KBM-7 (cell line): ENCODE data around the gene NXPH4.

ENCODE experiments used
- DNase-seq: peaks from one replicate; pipeline ENCODE4 v3.0.0-alpha.2; 2015
- in situ Hi-C: fragments of 300-500 bp; cut with MboI; formaldehyde crosslinking; loops from 2 replicates; pipeline ENCODE4 v1.14.3; 2020; ENCODE audit warnings: low sequenced_read_pairs, low pct_unique_long_range_greater_than_20kb, mixed read lengths

NXPH4 gene

DNA sequence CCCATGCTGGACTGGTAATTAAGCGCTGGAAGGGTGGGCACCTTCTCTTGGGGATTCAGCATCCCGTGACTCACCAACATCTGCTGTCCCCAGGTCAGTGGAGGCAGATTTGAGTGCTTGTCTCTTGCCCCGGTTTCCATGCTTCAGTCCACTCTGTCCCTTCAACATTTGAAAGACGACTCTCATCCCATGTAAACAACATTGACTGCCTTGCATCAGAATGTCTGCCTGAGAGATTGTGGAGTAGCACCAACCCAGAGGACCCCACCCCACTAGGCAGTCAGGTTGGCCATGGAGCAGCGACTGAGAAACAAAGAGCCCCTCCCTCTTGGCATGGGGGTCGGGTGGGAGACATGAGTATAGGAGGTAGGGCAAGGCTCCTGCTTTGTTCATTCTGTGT, 39.3 kb downstream of the NXPH4 start:
- in situ Hi-C loops, result no loop called here
- no peak for DNase-seq

DNA sequence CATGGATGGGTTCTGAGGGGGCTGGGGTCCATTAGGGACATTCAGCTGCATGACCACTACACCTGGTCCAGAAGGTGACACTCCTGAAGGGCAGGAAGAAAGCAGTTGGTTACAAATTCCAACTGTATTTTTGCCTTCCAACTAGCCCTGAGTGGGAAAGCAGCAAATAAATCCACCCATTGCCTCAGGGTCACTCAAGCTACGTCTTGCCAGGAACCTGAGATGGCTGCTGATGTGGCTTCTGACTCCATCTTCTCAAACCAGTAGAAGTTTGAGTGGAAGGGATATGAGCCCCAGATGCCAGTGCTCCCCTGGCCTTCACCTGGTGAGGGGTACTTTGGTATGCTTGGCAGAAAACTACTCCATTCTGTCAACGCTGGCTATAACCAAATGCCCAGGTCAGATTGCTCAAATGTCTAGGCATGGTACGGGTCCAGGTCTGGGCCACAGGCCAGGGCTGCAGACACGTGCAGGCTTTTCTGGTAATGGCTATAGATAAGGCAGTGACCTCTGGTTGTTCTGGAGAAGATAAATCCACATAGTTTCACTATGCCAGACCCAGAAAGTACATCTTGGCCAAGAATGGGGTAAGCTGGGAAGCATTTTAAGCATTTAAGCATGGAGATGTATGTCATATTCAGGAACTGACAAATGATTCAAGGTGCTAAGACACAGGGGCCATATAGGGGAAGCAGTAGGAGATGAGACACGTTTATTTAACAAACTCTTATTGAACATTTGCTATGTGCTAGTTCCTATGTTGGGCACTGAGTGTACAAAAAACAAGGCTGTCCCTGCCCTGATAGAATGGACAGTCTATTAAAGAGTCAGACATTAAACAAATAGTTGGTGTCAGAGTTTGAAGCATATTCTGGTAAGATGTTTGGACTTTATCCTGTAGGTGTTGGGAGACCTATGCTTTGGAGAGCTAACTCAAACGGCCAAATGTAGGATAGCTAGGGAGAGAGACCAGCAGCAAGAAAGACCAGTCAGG, 42.7 kb downstream of the NXPH4 start:
- in situ Hi-C loops, result no loop called here
- no peak for DNase-seq

DNA sequence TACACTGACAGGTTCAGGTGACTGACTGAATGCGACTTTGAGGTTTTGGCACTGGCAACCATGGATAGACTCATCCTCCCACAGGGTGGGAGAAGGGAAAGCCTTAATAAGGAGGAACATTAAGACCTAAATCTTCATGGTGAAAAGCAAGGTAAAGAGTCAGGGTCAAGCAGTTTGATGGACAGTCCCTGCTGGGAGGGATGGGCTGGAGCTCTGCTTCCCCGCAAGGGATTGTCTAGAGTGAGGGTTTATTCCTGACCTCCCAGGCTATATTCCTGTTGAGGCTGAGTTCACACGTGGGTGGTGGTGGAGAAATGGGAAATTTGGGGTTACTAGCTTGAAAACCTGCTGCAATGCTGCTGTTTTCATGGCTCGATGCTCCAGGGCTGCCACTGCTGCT, 43.8 kb downstream of the NXPH4 start:
- in situ Hi-C loops, result no loop called here

DNA sequence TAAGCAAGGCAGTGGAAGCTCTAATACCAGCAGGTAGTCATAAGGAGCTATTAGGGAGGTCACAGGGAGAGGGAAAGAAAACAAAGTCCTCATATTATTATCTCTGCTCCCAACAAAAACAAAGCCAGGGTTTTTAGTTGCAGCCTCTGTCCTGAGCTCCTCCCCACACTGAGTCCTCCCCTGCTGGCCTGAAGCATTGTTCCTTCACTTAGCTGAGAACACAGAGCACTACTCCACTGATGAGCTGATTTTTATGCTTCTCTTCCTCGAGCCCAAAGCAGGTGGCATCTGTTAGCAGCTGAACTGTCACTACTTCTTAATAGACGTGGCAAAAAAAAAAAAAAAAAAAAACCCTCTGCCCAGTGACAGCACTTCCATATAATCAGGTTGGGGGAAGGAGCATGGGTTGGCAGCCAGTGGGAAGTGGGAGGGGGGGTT, 44.9 kb downstream of the NXPH4 start:
- in situ Hi-C loops, result no loop called here
- DNase-seq, result no peak

More for the DNA sequence above, 43.8 kb downstream of the NXPH4 start:
- DNase-seq, result no peak

DNA sequence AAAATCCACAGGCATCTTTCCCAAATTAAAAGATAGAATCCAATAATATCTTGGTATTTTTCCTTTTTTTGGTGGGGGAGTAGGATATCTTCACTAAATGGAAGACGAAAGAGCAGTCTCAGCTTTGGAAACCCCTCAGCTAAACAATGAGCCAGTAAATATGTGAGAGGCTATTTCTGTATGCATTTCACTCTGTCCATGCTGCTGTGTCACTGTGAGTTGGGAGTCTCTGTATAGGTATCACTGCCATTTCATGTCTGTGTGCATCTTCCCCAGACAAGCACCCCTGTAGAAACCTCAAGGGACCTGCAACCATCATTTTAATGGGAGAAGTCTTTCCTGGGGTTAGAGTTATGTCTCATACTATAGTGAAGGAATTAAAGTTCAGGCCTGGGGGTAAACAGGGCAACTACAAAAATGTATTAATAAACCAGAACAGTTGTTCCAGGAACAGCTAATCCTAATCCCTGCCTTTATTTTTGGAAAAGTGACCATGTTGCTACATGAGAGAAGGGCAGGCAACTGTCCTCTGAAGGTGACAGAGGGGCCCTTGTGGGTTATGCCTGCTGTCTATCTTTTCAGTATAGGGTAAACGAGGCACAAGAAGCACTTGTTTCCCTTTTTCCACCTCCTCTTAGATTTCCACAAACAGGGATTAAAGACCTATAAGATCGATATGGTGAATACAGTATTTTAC, 45.7 kb downstream of the NXPH4 start:
- in situ Hi-C loops, result no loop called here
- no peak for DNase-seq

DNA sequence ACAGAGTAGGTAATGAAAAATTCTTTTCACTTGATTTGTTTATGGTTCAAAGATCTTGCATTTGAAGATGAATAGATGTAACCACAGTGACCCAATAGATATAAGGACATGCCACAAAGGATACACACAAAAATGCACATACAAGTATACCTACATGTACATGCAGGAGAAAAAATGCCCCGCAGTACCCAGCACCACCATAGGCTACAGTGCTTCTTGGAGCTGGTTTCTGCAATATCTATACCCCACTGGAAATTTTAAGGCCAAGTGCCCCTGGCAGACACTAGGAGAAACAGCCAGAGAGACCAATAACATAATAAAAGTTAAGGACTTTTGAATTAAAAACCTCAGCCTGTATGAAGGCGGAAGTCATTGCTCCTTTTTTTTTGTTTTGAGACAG, 46.5 kb downstream of the NXPH4 start:
- in situ Hi-C loops, result no loop called here
- DNase-seq, result no peak

DNA sequence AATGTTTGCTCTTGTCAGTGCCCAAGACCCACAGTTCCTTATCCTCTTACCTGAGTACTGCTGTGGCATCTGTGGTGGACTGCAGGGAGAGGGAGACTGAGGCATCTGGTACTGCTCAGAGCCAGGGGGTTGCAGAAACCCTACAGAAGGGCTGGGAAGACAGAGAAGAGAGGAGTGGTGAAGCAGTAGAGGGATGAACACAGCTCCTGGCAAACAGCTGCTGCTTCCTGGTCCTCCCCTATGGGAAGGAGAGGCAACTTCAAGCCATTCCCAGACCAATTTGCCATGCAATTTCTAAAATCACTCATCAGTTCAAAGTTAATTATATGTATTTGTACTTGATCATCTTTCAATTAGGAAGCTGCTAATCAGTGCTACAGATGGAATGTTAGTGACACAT, 50.1 kb downstream of the NXPH4 start:
- DNase-seq, result no peak
- in situ Hi-C loops, result no loop called here

DNA sequence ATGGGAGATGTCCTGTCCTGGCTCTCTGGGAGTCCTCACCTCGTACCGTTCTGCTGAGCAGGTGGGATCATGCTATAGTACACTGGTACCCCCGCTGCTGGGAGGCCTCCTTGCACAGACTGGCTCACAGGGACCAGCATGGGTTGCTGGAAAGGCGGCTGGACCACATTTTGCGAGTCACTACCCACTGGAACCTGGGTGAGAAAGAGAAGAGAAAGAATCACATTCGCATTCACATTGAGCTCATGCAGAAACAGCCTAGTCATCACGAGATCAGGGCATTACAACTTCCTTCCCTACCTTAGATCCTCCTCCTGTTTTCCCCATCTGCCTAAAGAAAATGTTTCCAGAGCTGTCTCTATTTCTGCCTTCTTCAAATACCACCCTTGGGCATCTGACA, 51.7 kb downstream of the NXPH4 start:
- in situ Hi-C loops, result no loop called here
- no peak for DNase-seq

DNA sequence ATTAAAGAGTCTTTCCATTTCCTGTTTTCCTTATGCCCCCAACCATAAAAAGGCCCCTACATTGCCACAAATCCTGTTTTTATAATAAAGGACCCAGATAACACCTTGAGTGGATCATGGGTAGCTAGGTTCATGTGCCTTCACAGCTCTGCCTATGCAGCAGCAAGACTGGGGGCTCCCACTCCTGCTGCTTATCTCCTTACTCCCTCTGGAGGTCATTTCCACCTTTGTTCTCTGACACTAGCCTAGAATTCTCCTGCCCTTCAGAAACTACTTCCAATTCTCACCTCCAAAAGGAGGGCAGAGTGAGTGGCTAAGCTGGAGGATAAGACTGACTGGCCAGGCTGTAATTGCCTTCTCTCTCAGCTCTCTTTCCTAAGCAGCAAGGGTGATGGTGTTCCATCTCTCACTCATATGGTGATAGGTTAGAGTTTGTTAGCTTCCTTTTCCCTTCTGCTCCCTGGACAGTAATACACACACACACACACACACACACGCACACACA, 54.4 kb downstream of the NXPH4 start:
- in situ Hi-C loops, result no loop called here
- DNase-seq, result no peak

DNA sequence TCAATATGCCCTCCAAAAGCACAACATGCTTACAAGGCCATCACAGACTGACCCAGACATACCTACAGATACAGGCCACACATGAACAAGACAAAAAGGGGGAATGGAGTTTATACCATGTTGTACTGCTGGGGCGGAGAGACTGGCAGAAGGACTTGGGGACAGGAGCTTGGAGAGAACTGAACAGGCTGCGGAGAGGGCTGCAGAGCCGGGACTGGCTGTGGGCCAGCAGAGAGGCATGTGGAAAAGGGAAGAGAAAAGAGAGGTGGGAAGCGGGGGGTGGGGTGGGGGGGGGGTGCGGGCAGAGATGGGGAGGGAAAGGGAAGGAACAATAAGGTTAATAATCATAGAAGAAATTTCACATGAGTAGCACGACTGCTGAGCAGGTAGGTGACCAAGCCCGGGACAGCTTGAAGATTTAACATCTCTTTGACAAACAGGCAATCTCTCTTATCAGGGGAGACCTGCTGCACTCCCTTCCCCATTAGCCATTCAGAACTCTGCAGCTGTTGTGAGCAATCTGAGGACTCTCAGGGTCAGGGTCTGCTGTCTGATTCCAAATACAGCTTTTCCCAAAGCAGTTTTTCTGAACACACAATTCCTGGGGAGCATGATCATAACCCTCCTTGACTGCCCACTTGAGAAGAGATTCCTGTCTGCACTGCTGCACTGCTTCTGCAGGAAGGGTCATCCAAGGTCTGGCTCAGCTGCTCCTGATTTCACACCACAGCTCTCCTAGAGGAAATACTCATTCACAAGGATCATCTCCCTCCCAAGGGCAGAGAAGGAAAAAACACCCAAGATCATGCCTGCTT, 56.0 kb downstream of the NXPH4 start:
- DNase-seq, result no peak
- in situ Hi-C loops, result no loop called here

DNA sequence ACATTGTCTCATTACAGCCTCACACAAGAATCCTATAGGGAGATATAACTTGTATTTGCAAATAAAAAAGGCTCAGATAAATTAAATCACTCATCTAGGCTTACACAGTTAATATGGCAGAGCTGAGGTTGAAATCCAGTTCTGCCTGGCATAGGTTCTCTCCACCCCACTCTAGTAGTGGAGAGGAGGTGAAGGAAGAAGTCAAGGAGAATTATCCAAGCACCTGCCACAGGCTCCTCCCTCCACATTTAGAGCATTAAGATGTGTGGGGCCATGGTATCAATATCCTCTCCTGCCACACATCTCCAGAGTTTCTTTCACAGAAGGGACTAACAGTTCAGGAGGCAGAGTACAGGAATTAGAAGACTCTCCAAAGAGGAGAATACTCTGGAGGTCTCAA, 56.9 kb downstream of the NXPH4 start:
- DNase-seq, result no peak
- in situ Hi-C loops, result no loop called here
